OCI-LY7 (cell line): Measurements from ENCODE around the gene ERMP1. TPM values are rescaled to one million over a fixed set of nuclear protein-coding genes. Genes with fewer than 3 reads are reported as not detected.
"Not testable (repeated sequence)": the region's sequence is repeated elsewhere in the genome, so short reads cannot be mapped to it uniquely, and the experiment has no call there.

ENCODE experiments used
- Bru-seq: library from RNA; stranded (reverse); fragments of 400-500 nt; gene quantifications from one replicate; lab custom pipeline; 2021; lab: Mats Ljungman, UMichigan
- BruChase-seq, 2 experiments: library from RNA; stranded (reverse); fragments of 400-500 nt; gene quantifications; one replicate each; lab custom pipeline; 2021; lab: Mats Ljungman, UMichigan
- BruUV-seq: library from RNA; stranded (reverse); fragments of 400-500 nt; replicated peaks from 2 replicates; lab custom pipeline; 2021; lab: Mats Ljungman, UMichigan
- CTCF ChIA-PET: fragments of 300-600 bp; sonication (Branson Sonifier 250); formaldehyde crosslinking; loops from one replicate; lab custom pipeline; 2022; ENCODE audit warnings: antibody characterized with exemption; ENCODE audit not compliant: unreplicated experiment; lab: Charles Lee
- POLR2A ChIA-PET: fragments of 300-600 bp; sonication (Branson Sonifier 250); formaldehyde crosslinking; loops from one replicate; lab custom pipeline; 2022; ENCODE audit warnings: antibody characterized with exemption; lab: Charles Lee
- DNase-seq: peaks from one replicate; pipeline ENCODE4 v3.0.0-alpha.2; 2015; ENCODE audit warnings: low spot score
- H2AFZ ChIP-seq: fragments of 200-600 bp; sonication (generic), shearing (Covaris generic); 2 replicates; pipeline ENCODE4 v1.6.1; 2014; ENCODE audit warnings: mild to moderate bottlenecking, antibody characterized with exemption, low read length, moderate library complexity
- H3K27ac ChIP-seq: fragments of 200-600 bp; sonication (generic); 2 replicates; pipeline ENCODE4 v1.5.1; 2014; ENCODE audit warnings: mixed run types, low read depth, mild to moderate bottlenecking, moderate library complexity, low read length, inconsistent platforms; ENCODE audit not compliant: poor library complexity, severe bottlenecking
- H3K36me3 ChIP-seq: fragments of 200-600 bp; sonication (generic); 2 replicates; pipeline ENCODE4 v1.6.1; 2014; ENCODE audit warnings: mild to moderate bottlenecking, antibody characterized with exemption, low read length, moderate library complexity, mixed read lengths; ENCODE audit not compliant: insufficient read depth
- H3K4me1 ChIP-seq: fragments of 200-600 bp; sonication (generic); 2 replicates; pipeline ENCODE4 v1.5.1; 2014; ENCODE audit warnings: mild to moderate bottlenecking, low read length; ENCODE audit not compliant: insufficient read depth, poor library complexity, severe bottlenecking
- H3K4me2 ChIP-seq: fragments of 200-600 bp; sonication (generic); 2 replicates; pipeline ENCODE4 v1.6.1; 2014; ENCODE audit warnings: mild to moderate bottlenecking, low read length
- H3K4me3 ChIP-seq: fragments of 200-600 bp; sonication (generic); 2 replicates; pipeline ENCODE4 v1.5.1; 2014; ENCODE audit warnings: mild to moderate bottlenecking, low read depth, low read length; ENCODE audit not compliant: poor library complexity, severe bottlenecking
- H3K79me2 ChIP-seq: fragments of 200-600 bp; sonication (generic); 2 replicates; pipeline ENCODE4 v1.6.1; 2016; ENCODE audit warnings: low read depth, mild to moderate bottlenecking, low read length, moderate library complexity, mixed read lengths; ENCODE audit not compliant: insufficient read depth
- H3K9me2 ChIP-seq: fragments of 200-600 bp; sonication (generic); 2 replicates; pipeline ENCODE4 v1.6.1; 2016; ENCODE audit warnings: mild to moderate bottlenecking, low read length, mixed read lengths; ENCODE audit not compliant: insufficient read depth
- H3K9me3 ChIP-seq: fragments of 200-600 bp; sonication (generic); 2 replicates; pipeline ENCODE4 v1.6.1; 2014; ENCODE audit warnings: mild to moderate bottlenecking, mixed run types, low read length, mixed read lengths
- H4K20me1 ChIP-seq: fragments of 200-600 bp; sonication (generic); 2 replicates; pipeline ENCODE4 v1.6.1; 2014; ENCODE audit warnings: mild to moderate bottlenecking, antibody characterized with exemption, low read length, moderate library complexity, mixed read lengths; ENCODE audit not compliant: insufficient read depth
- EZH2phosphoT487 ChIP-seq: fragments of 200-600 bp; sonication (generic); IDR thresholded peaks from 2 replicates; pipeline ENCODE4 v1.6.1; 2018; ENCODE audit warnings: low read depth, borderline replicate concordance, mild to moderate bottlenecking, mixed run types, antibody characterized with exemption, low read length, moderate library complexity, mixed read lengths
- intact Hi-C: fragments of 100-400 bp; cut with micrococcal nuclease; formaldehyde crosslinking; loops from one replicate; pipeline ENCODE4 v1.10.0; 2022; ENCODE audit not compliant: unreplicated experiment
- long read RNA-seq: library from polyadenylated mRNA; stranded (forward); transcript quantifications from one replicate; pipeline ENCODE4 v2.0.0, GENCODE V29; 2022
- total RNA-seq, 2 experiments: library from RNA; depleted of rRNA in 1 of 2; stranded (reverse); fragments of >200 nt in 1 of 2; shearing (Covaris generic) in 1 of 2; gene quantifications; 2 replicates each; pipeline ENCODE4 v1.2.3, GENCODE V29; 2014 to 2022
- TF ChIP-seq, protein P1 (sequence below): fragments of 200-600 bp; sonication (generic); conservative IDR thresholded peaks from 2 replicates; pipeline ENCODE4 v1.5.1; 2014; ENCODE audit warnings: mild to moderate bottlenecking, antibody characterized with exemption, low read length, moderate library complexity, mixed read lengths

ERMP1 gene, protein sequence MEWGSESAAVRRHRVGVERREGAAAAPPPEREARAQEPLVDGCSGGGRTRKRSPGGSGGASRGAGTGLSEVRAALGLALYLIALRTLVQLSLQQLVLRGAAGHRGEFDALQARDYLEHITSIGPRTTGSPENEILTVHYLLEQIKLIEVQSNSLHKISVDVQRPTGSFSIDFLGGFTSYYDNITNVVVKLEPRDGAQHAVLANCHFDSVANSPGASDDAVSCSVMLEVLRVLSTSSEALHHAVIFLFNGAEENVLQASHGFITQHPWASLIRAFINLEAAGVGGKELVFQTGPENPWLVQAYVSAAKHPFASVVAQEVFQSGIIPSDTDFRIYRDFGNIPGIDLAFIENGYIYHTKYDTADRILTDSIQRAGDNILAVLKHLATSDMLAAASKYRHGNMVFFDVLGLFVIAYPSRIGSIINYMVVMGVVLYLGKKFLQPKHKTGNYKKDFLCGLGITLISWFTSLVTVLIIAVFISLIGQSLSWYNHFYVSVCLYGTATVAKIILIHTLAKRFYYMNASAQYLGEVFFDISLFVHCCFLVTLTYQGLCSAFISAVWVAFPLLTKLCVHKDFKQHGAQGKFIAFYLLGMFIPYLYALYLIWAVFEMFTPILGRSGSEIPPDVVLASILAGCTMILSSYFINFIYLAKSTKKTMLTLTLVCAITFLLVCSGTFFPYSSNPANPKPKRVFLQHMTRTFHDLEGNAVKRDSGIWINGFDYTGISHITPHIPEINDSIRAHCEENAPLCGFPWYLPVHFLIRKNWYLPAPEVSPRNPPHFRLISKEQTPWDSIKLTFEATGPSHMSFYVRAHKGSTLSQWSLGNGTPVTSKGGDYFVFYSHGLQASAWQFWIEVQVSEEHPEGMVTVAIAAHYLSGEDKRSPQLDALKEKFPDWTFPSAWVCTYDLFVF
- total RNA-seq (2014; rRNA removed; shearing (Covaris generic)) = 7.9 and 11.1 TPM in 2 replicates
- total RNA-seq (2022) = 12.6 and 14.6 TPM in 2 replicates
- Bru-seq, nascent RNA = percentile 71 among the genes with signal in this experiment
- BruChase-seq, experiment 1, labeled RNA remaining after a 6-hour chase = percentile 56 among the genes with signal in this experiment
- percentile 62 among the genes with signal in this experiment for BruChase-seq, experiment 2, labeled RNA remaining after a 2-hour chase
- long read RNA-seq, full-length matches to known transcripts = 24 of 46 reads
- long read RNA-seq, partial matches to known transcripts = 6 of 46 reads
- long read RNA-seq, other reads (novel, unspliced or antisense) = 16 of 46 reads

DNA sequence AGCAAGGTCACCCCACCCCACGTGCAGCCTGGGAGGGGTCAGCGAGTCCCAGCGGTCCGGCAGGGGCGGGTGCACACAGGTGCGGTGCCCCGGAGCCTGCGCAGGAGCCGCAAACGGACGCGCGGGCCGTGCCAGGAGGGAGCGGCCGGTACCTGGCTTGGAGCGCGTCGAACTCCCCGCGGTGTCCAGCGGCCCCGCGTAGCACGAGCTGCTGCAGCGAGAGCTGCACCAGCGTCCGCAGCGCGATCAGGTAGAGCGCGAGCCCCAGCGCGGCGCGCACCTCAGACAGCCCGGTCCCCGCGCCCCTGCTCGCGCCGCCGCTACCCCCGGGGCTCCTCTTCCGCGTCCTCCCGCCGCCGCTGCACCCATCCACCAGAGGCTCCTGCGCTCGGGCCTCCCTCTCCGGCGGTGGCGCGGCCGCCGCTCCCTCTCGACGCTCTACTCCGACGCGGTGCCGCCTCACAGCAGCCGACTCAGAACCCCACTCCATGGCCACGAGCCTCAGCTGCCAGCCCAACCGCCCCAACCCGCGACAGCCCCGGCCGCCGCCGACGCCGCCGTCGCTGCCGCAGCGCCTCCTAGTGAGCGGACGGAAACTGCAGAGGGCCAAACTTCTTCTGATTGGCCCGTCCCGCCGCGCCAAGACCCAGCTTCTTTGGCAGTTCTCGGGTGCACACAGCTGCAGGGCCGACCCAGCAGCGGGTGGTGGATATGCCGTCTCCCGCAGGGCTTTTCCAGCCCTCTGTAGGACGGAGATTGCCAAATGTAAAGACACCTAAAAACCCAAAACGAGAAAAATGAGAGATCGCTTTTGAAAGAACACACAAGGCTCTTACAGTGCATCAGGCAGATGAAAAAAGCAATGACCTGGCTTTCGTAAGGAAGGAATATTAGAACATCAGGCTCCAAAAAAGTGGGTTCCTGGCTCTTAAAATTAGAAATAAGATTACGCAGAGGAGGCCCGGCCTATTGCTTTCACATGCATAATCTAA is at the start of gene ERMP1:
Gene ERMP1, minus strand, starts transcription at position 580 of the 992 bp plus-strand sequence. Its CDS starts 90 bp downstream, at position 490.
- CTCF ChIA-PET = interaction anchor here (0.6 to 1.0 kb wide), 3 partner anchors 212 to 228 kb away, joined by 3 read pairs; no protein-coding TSS in a partner anchor
- TF ChIP-seq EZH2phosphoT487 = no peak
- TF ChIP-seq, protein P1, sequence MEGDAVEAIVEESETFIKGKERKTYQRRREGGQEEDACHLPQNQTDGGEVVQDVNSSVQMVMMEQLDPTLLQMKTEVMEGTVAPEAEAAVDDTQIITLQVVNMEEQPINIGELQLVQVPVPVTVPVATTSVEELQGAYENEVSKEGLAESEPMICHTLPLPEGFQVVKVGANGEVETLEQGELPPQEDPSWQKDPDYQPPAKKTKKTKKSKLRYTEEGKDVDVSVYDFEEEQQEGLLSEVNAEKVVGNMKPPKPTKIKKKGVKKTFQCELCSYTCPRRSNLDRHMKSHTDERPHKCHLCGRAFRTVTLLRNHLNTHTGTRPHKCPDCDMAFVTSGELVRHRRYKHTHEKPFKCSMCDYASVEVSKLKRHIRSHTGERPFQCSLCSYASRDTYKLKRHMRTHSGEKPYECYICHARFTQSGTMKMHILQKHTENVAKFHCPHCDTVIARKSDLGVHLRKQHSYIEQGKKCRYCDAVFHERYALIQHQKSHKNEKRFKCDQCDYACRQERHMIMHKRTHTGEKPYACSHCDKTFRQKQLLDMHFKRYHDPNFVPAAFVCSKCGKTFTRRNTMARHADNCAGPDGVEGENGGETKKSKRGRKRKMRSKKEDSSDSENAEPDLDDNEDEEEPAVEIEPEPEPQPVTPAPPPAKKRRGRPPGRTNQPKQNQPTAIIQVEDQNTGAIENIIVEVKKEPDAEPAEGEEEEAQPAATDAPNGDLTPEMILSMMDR = peak; percentile 88
- H3K27ac ChIP-seq = peak within 1 kb of the TSS; percentile 70
- POLR2A ChIA-PET = interaction anchor here (0.8 to 1.5 kb wide), 5 partner anchors 9 to 223 kb away, joined by 3 to 6 read pairs (median 3); no protein-coding TSS in a partner anchor
- peaks cover 43% of the 10 kb centered on the region for H3K4me1 ChIP-seq
- no TSS peak for BruUV-seq
- peaks cover 29% of the 10 kb centered on the region for H3K36me3 ChIP-seq
- H2AFZ ChIP-seq = peak within 1 kb of the TSS; percentile 95
- H3K9me2 ChIP-seq = no peaks in the 10 kb centered on the region
- peak; percentile 88 for DNase-seq
- no peaks in the 10 kb centered on the region for H3K9me3 ChIP-seq
- H3K4me2 ChIP-seq = peak within 1 kb of the TSS; percentile 77
- peak within 1 kb of the TSS; percentile 89 for H3K4me3 ChIP-seq
- intact Hi-C loops = loop anchor here (1.0 to 10.0 kb wide), 5 partner anchors 174 to 848 kb away; partner anchors contain the start of genes JAK2 and RIC1
- no peaks in the 10 kb centered on the region for H4K20me1 ChIP-seq
- H3K79me2 ChIP-seq = peaks cover 16% of the 10 kb centered on the region; the same call in 1 of the 2 replicates

DNA sequence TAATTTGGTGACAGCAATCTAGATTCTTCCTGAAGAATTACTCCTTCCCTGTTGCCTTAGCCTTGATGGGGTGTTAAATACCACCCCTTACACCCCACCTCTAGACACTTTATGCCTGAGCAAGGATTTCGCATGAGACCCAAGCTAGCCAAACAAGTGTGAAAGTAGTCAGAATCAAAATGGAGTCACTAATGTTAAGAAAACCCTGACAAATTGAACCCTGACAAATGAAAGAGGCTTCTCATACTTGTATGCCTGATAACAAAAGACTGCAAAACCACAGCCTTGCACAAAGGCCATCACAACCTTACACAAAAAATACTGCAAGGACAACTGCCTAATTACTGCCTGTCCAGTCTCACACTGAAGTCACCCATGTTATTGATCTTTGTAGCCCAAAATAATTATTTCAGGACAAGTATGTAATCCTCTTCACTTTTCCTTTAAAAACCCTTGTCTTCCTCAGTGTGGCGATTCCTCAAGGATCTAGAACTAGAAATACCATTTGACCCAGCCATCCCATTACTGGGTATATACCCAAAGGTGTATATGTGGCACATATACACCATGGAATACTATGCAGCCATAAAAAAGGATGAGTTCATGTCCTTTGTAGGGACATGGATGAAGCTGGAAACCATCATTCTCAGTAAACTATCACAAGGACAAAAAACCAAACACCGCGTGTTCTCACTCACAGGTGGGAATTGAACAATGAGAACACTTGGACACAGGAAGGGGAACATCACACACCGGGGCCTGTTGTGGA is 49.5 kb upstream of the ERMP1 start:
- H2AFZ ChIP-seq, H3K9me2 ChIP-seq, H3K9me3 ChIP-seq, H3K36me3 ChIP-seq, DNase-seq, intact Hi-C loops, CTCF ChIA-PET, H3K4me2 ChIP-seq, BruUV-seq, H3K79me2 ChIP-seq, H4K20me1 ChIP-seq, H3K4me3 ChIP-seq, POLR2A ChIA-PET, H3K4me1 ChIP-seq, H3K27ac ChIP-seq: not testable (repeated sequence)
